OCI-LY7 (cell line): ENCODE measurements around the gene VPS72.

Source experiments
- EZH2phosphoT487 ChIP-seq: fragments of 200-600 bp; sonication (generic); IDR thresholded peaks from 2 replicates; pipeline ENCODE4 v1.6.1; 2018; ENCODE audit warnings: low read depth, borderline replicate concordance, mild to moderate bottlenecking, mixed run types, antibody characterized with exemption, low read length, moderate library complexity, mixed read lengths
- TF ChIP-seq, protein P1 (sequence below): fragments of 200-600 bp; sonication (generic); conservative IDR thresholded peaks from 2 replicates; pipeline ENCODE4 v1.5.1; 2014; ENCODE audit warnings: mild to moderate bottlenecking, antibody characterized with exemption, low read length, moderate library complexity, mixed read lengths

DNA sequence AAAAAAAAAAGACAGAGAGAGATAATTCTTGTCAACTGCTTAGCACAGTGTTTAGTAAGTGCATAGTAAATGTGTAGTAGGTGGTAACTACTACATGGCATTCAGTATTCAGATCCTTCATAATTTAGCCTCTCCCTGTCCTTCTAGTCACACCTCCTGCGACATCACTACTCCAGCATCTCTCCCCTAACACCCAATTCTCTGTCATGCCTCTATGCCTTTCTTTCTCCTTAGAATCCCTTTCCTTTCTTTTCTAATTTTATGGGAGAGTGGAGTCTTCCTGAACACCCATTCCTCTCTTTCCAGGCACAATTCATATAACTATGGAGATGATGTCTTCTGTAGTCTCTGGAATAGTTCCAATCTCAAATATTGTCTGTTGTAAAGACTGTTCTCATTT lies 3.9 kb upstream of the VPS72 start:
- TF ChIP-seq, protein P1, sequence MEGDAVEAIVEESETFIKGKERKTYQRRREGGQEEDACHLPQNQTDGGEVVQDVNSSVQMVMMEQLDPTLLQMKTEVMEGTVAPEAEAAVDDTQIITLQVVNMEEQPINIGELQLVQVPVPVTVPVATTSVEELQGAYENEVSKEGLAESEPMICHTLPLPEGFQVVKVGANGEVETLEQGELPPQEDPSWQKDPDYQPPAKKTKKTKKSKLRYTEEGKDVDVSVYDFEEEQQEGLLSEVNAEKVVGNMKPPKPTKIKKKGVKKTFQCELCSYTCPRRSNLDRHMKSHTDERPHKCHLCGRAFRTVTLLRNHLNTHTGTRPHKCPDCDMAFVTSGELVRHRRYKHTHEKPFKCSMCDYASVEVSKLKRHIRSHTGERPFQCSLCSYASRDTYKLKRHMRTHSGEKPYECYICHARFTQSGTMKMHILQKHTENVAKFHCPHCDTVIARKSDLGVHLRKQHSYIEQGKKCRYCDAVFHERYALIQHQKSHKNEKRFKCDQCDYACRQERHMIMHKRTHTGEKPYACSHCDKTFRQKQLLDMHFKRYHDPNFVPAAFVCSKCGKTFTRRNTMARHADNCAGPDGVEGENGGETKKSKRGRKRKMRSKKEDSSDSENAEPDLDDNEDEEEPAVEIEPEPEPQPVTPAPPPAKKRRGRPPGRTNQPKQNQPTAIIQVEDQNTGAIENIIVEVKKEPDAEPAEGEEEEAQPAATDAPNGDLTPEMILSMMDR: no peak
- no peak for TF ChIP-seq EZH2phosphoT487
